H1 (cell line): ENCODE results near the gene THADA. TPM values are rescaled to one million over a fixed set of nuclear protein-coding genes. Genes with fewer than 3 reads are reported as not detected.

Experiments
- CTCF ChIA-PET: fragments of 300-600 bp; sonication (Branson Sonifier 250); formaldehyde crosslinking; loops from one replicate; lab custom pipeline; 2021; ENCODE audit not compliant: partially characterized antibody; lab: Charles Lee
- POLR2A ChIA-PET: fragments of 300-600 bp; sonication (Branson Sonifier 250); formaldehyde crosslinking; loops from one replicate; lab custom pipeline; 2021; ENCODE audit warnings: inconsistent platforms; ENCODE audit not compliant: partially characterized antibody; lab: Charles Lee
- DNase-seq, 2 experiments: peaks; one replicate each; pipeline versions ENCODE4 v3.0.0 to v3.0.0-alpha.2; 2010 to 2022; ENCODE audit warnings: low spot score in 2 of 2, low read depth in 1 of 2, mixed read lengths in 1 of 2
- FAIRE-seq: peaks from 2 replicates; lab custom pipeline; 2011; peaks lifted over from hg19 to GRCh38; lab: Jason Lieb, UNC
- H2AFZ ChIP-seq: 2 replicates; pipeline ENCODE4 v1.8.1; 2012; ENCODE audit warnings: low read length, inconsistent platforms
- H2AK5ac ChIP-seq: 2 replicates; pipeline ENCODE4 v1.6.1; 2013; ENCODE audit warnings: low read depth, low read length
- H2BK120ac ChIP-seq: replicated peaks from 2 replicates; pipeline ENCODE3; 2013; ENCODE audit warnings: low read depth, low read length, inconsistent platforms
- H2BK12ac ChIP-seq: 2 replicates; pipeline ENCODE4 v1.6.1; 2013; ENCODE audit warnings: low read depth, low read length
- H2BK15ac ChIP-seq: 2 replicates; pipeline ENCODE4 v1.6.1; 2013; ENCODE audit warnings: low read length
- H2BK20ac ChIP-seq: 2 replicates; pipeline ENCODE4 v1.6.1; 2013; ENCODE audit warnings: low read length
- H2BK5ac ChIP-seq: 2 replicates; pipeline ENCODE4 v1.6.1; 2013; ENCODE audit warnings: low read depth, low read length
- H3K14ac ChIP-seq: 2 replicates; pipeline ENCODE4 v1.6.1; 2013; ENCODE audit warnings: inconsistent platforms; ENCODE audit not compliant: insufficient read length
- H3K18ac ChIP-seq: 2 replicates; pipeline ENCODE4 v1.6.1; 2013; ENCODE audit warnings: low read length; ENCODE audit errors: extremely low read depth
- H3K23ac ChIP-seq: 2 replicates; pipeline ENCODE4 v1.6.1; 2013; ENCODE audit warnings: inconsistent platforms; ENCODE audit not compliant: insufficient read length
- H3K23me2 ChIP-seq: 2 replicates; pipeline ENCODE4 v1.6.1; 2013; ENCODE audit warnings: low read depth, low read length
- H3K27ac ChIP-seq: 2 replicates; pipeline ENCODE4 v1.6.1; 2011; ENCODE audit warnings: low read depth, low read length, inconsistent platforms
- H3K27me3 ChIP-seq, 4 experiments: replicated peaks in 1 of 4; 1 replicate in 1 of 4; 2 replicates in 3 of 4; pipeline versions ENCODE4 v1.6.1 to v1.8.1; 2011 to 2013; ENCODE audit warnings: low read length in 3 of 4, mild to moderate bottlenecking in 3 of 4, inconsistent platforms in 2 of 4, mixed read lengths in 2 of 4, moderate library complexity in 1 of 4; ENCODE audit not compliant: control insufficient read depth in 3 of 4, insufficient read depth in 3 of 4; ENCODE audit errors: extremely low read depth in 1 of 4
- H3K36me3 ChIP-seq, 4 experiments: 2 replicates each; pipeline versions ENCODE4 v1.6.1 to v1.8.1; 2011 to 2013; ENCODE audit warnings: mild to moderate bottlenecking in 4 of 4, low read length in 3 of 4, moderate library complexity in 2 of 4, control low read depth in 1 of 4, inconsistent platforms in 1 of 4; ENCODE audit not compliant: insufficient read depth in 4 of 4, control insufficient read depth in 2 of 4
- H3K4ac ChIP-seq: replicated peaks from 2 replicates; pipeline ENCODE3; 2013; ENCODE audit warnings: low read length, low read depth, mixed read lengths, inconsistent platforms; ENCODE audit not compliant: insufficient read length
- H3K4me1 ChIP-seq, 4 experiments: replicated peaks in 1 of 4; 1 replicate in 1 of 4; 2 replicates in 3 of 4; pipeline versions ENCODE4 v1.6.1 to v1.8.1; 2011 to 2013; ENCODE audit warnings: low read length in 3 of 4, inconsistent platforms in 2 of 4, mixed read lengths in 1 of 4; ENCODE audit not compliant: insufficient read depth in 4 of 4, control insufficient read depth in 3 of 4
- H3K4me2 ChIP-seq, 2 experiments: 2 replicates each; pipeline versions ENCODE4 v1.6.1 to v1.8.1; 2011 to 2013; ENCODE audit warnings: low read depth in 2 of 2, low read length in 2 of 2, control low read depth in 1 of 2, inconsistent platforms in 1 of 2, mild to moderate bottlenecking in 1 of 2; ENCODE audit not compliant: insufficient read depth in 1 of 2
- H3K4me3 ChIP-seq, 4 experiments: fragments of 200-600, 300-600 bp in 1 of 4; sonication (generic), shearing (Covaris generic), sonication (Bioruptor Twin) in 1 of 4; 2 replicates each; pipeline versions ENCODE4 v1.5.1 to v1.8.1; 2011 to 2016; ENCODE audit warnings: low read length in 4 of 4, low read depth in 3 of 4, control low read depth in 2 of 4, inconsistent platforms in 2 of 4, mild to moderate bottlenecking in 2 of 4, mixed read lengths in 1 of 4, moderate library complexity in 1 of 4; ENCODE audit not compliant: insufficient read depth in 2 of 4; ENCODE audit errors: extremely low read depth in 1 of 4
- H3K56ac ChIP-seq: replicated peaks from 2 replicates; pipeline ENCODE3; 2013; ENCODE audit warnings: low read depth, mild to moderate bottlenecking, mixed read lengths, low read length, inconsistent platforms; ENCODE audit not compliant: insufficient read length
- H3K79me1 ChIP-seq: 2 replicates; pipeline ENCODE4 v1.6.1; 2013; ENCODE audit warnings: low read depth, low read length, control low read depth
- H3K79me2 ChIP-seq, 2 experiments: 2 replicates each; pipeline versions ENCODE4 v1.6.1 to v1.8.1; 2012 to 2013; ENCODE audit warnings: low read length in 2 of 2, mild to moderate bottlenecking in 2 of 2, inconsistent platforms in 1 of 2; ENCODE audit not compliant: insufficient read depth in 2 of 2, control insufficient read depth in 1 of 2
- H3K9ac ChIP-seq, 4 experiments: replicated peaks in 1 of 4; 1 replicate in 1 of 4; 2 replicates in 3 of 4; pipeline versions ENCODE4 v1.6.1 to v1.8.1; 2011 to 2013; ENCODE audit warnings: low read depth in 3 of 4, low read length in 3 of 4, control low read depth in 2 of 4, mild to moderate bottlenecking in 2 of 4, moderate library complexity in 2 of 4, inconsistent platforms in 1 of 4; ENCODE audit errors: extremely low read depth in 1 of 4
- H3K9me3 ChIP-seq, 2 experiments: 2 replicates each; pipeline versions ENCODE4 v1.6.1 to v1.8.1; 2012 to 2013; ENCODE audit warnings: mild to moderate bottlenecking in 2 of 2, moderate library complexity in 2 of 2, control low read depth in 1 of 2, inconsistent platforms in 1 of 2, low read depth in 1 of 2, low read length in 1 of 2, mixed read lengths in 1 of 2; ENCODE audit not compliant: insufficient read depth in 2 of 2
- H4K20me1 ChIP-seq, 2 experiments: replicated peaks in 1 of 2; 2 replicates each; pipeline versions ENCODE3 to v1.8.1; 2011 to 2013; ENCODE audit warnings: inconsistent platforms in 2 of 2, low read length in 2 of 2, mild to moderate bottlenecking in 1 of 2; ENCODE audit not compliant: insufficient read depth in 2 of 2, control insufficient read depth in 1 of 2
- H4K5ac ChIP-seq: 2 replicates; pipeline ENCODE4 v1.6.1; 2013; ENCODE audit warnings: low read length, low read depth, mixed read lengths, inconsistent platforms; ENCODE audit not compliant: insufficient read length
- H4K8ac ChIP-seq: 2 replicates; pipeline ENCODE4 v1.8.0; 2013; ENCODE audit warnings: mild to moderate bottlenecking, moderate library complexity, low read length, inconsistent platforms; ENCODE audit not compliant: insufficient read depth; ENCODE audit errors: extremely low read depth
- H4K91ac ChIP-seq: replicated peaks from 2 replicates; pipeline ENCODE3; 2013; ENCODE audit warnings: low read length, mixed read lengths, inconsistent platforms; ENCODE audit not compliant: insufficient read length
- BRCA1 ChIP-seq: IDR thresholded peaks from 2 replicates; pipeline ENCODE4 v1.6.1; 2012; ENCODE audit warnings: low read depth, low read length, improper control_type of control experiment
- CBX8 ChIP-seq: fragments of 300-800, 300-1000 bp; sonication (generic); IDR thresholded peaks from 2 replicates; pipeline ENCODE4 v1.7.1; 2016; ENCODE audit warnings: low read depth, low read length, borderline replicate concordance
- KDM5A ChIP-seq: fragments of 200-600 bp; IDR thresholded peaks from 2 replicates; pipeline ENCODE4 v1.7.1; 2012; ENCODE audit warnings: mild to moderate bottlenecking, low read length, inconsistent platforms, mixed read lengths
- POLR2AphosphoS5 ChIP-seq: IDR thresholded peaks from 2 replicates; pipeline ENCODE4 v1.6.1; 2011; ENCODE audit warnings: low read depth, low read length
- SIX5 ChIP-seq: IDR thresholded peaks from 2 replicates; pipeline ENCODE4 v1.6.1; 2011; ENCODE audit warnings: mild to moderate bottlenecking, low read depth, low read length
- TAF1 ChIP-seq: IDR thresholded peaks from 2 replicates; pipeline ENCODE4 v1.6.1; 2011; ENCODE audit warnings: mild to moderate bottlenecking, low read depth, low read length
- TCF12 ChIP-seq: IDR thresholded peaks from 2 replicates; pipeline ENCODE4 v1.6.1; 2011; ENCODE audit warnings: low read depth, mild to moderate bottlenecking, low read length
- ZNF274 ChIP-seq: IDR thresholded peaks from 2 replicates; pipeline ENCODE4 v1.7.0; 2012; ENCODE audit warnings: low read length, borderline replicate concordance; ENCODE audit errors: extremely low read depth
- WGBS, 2 experiments: shearing (Covaris generic) in 1 of 2; methylation state at CpG; one replicate each; pipeline versions ENCODE4 v1.1.6 to v1.1.7; 2013 to 2015; ENCODE audit warnings: low lambda C conversion rate in 2 of 2, mixed read lengths in 2 of 2, inconsistent platforms in 1 of 2, low coverage in 1 of 2, missing lambda C conversion rate in 1 of 2; ENCODE audit not compliant: insufficient replicate concordance in 2 of 2, insufficient coverage in 1 of 2, insufficient read length in 1 of 2; ENCODE audit errors: extremely low coverage in 1 of 2, missing lambda C conversion rate in 1 of 2; 5-methylcytosine and 5-hydroxymethylcytosine counted together
- polyA plus RNA-seq, 7 experiments: library from polyadenylated mRNA; depleted of rRNA in 3 of 7; stranded (reverse) in 5 of 7; unstranded in 2 of 7; fragments of >200 nt in 5 of 7; fragments of 200-250 nt in 2 of 7; gene quantifications; 1 replicate in 5 of 7; 2 replicates in 1 of 7; 4 replicates in 1 of 7; pipeline versions ENCODE4 v1.2.1 to v1.2.3, GENCODE V29; 2011 to 2013; ENCODE audit warnings: missing spikeins in 2 of 7, mixed read lengths in 2 of 7
- total RNA-seq: library from RNA; stranded (reverse); fragmentation: NEBNext Ultra II Directional; extraction: Animal tissue kit (Norgen Biotek cat#: 25700); gene quantifications from 2 replicates; pipeline ENCODE4 v1.2.1, GENCODE V29; 2021

Gene THADA
- total and polyA plus RNA-seq, 2 of the 8 experiments (the other 6 are each of a cell fraction or from before 2014, with no cell fraction given), result 22.4 to 26.8 TPM

DNA sequence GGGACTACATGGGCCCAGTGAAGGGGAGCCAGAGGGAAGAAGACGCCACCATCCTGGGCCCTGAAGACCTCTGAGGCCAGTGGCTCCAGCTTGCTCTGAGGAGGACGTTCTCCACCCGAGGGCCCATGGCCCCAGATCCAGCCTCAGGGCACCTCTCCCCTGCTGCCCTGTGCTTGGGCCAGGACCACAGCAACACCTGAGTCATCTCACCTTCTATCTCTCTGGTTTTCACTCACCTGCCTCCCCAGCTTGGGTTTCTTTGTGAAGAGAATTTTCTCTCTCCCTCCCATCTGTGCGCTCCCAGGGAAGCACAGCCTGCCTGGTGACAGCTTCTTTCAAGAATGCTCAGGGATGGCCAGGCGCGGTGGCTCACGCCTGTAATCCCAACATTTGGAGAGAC is 389.2 kb downstream of the THADA start:
- no peak overlapping the region for H3K27ac ChIP-seq
- no peaks in the 10 kb centered on the region for H3K36me3 ChIP-seq
- H3K4me2 ChIP-seq, result no peak overlapping the region
- no peaks in the 10 kb centered on the region for H3K9me3 ChIP-seq
- CTCF ChIA-PET, result interaction anchor here (0.7 to 8.8 kb wide), 12 partner anchors 10 to 551 kb away, joined by 3 to 65 read pairs (median 11); no protein-coding TSS in a partner anchor
- peak overlapping the region; percentile 23; the same call in 1 of the 2 replicates for H2BK20ac ChIP-seq
- H3K23me2 ChIP-seq, result no peaks in the 10 kb centered on the region
- no peaks in the 10 kb centered on the region for H3K27me3 ChIP-seq
- H2BK5ac ChIP-seq, result no peak overlapping the region; the same call in 1 of the 2 replicates
- no peak overlapping the region for H3K23ac ChIP-seq
- POLR2A ChIA-PET, result interaction anchor here (1.1 to 4.9 kb wide), 5 partner anchors 9 to 29 kb away, joined by 3 to 30 read pairs (median 4); partner anchors contain the start of gene ZFP36L2
- H2AK5ac ChIP-seq, result 0 out of 2 replicates have a peak overlapping the region, but pooled peaks have one; percentile 39
- no peak overlapping the region for H4K5ac ChIP-seq
- no peak overlapping the region for H2AFZ ChIP-seq
- TF ChIP-seq CBX8 (no peak), TCF12 (no peak), BRCA1 (no peak), POLR2AphosphoS5 (no peak), KDM5A (no peak), SIX5 (no peak), ZNF274 (no peak), TAF1 (no peak)
- no peaks in the 10 kb centered on the region for H3K79me2 ChIP-seq
- DNase-seq, result no peak
- no peak overlapping the region for H3K14ac ChIP-seq
- no peak overlapping the region for H3K56ac ChIP-seq
- H3K79me1 ChIP-seq, result no peaks in the 10 kb centered on the region
- no peak overlapping the region for H4K91ac ChIP-seq
- no peak overlapping the region for H3K18ac ChIP-seq
- no peak overlapping the region for H4K8ac ChIP-seq
- no peak for FAIRE-seq
- H2BK12ac ChIP-seq, result 0 out of 2 replicates have a peak overlapping the region, but pooled peaks have one; percentile 17
- H3K9ac ChIP-seq, result no peak overlapping the region
- H4K20me1 ChIP-seq, result no peaks in the 10 kb centered on the region
- no peak overlapping the region for H3K4me3 ChIP-seq
- no peak overlapping the region for H3K4ac ChIP-seq
- peak overlapping the region; percentile 29; the same call in 1 of the 2 replicates for H2BK15ac ChIP-seq
- 95% methylated on average over 7 of the region's 7 CpGs; no CpG with 5 or more reads in 1 of the 2 experiments for WGBS, 2 experiments
- H3K4me1 ChIP-seq, result peaks cover 0 to 9% (median 3%) of the 10 kb centered on the region in 4 experiments; a peak in 3 of 7 replicates
- H2BK120ac ChIP-seq, result no peak overlapping the region
